GM18508 (cell line): ENCODE data around the gene ZNF205.

ENCODE experiments used
- ATAC-seq: cut with Tn5 transposase; IDR thresholded peaks from one replicate; pipeline ENCODE4 v1.9.1; 2021; ENCODE audit warnings: moderate number of reproducible peaks; ENCODE audit not compliant: insufficient read depth, unreplicated experiment

ZNF205 gene

DNA sequence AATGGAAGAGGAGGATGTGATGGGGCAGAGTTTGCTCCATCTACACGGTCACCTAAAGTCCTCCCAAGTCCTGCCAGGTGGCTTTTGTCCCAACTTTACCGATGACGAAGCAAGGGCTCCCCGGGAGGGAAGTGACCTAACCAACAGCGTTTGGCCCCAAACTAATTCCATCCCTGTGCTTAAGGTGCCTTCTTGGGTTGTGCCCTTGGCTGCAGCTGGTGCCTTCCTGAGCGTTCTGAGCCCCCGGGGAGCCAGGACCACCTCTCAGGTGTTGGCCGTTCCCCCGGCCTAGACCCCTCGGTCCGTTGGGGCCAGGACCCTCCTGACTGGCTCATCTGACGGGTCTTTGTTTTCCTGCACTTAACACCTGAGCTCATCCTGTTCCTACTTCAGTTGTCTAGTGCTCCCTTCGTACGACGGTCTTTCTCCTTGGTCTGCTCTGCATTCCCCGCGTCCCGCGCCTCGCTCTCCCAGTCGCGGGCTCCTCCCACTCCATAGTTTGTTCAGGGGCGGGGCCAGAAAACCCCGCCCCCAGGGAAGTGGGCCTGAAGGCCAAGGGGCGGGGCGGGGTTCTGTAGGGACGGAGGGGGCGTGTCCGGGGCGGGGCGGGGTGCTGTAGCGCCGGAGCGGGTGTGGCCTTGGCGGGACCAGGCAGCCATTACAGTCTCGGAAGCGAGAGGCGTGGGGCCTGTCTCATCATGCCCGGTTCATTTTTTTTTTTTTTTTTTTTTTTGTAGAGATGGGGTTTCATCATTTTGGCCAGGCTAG, 12.5 kb upstream of the ZNF205 start:
- no peak for ATAC-seq

DNA sequence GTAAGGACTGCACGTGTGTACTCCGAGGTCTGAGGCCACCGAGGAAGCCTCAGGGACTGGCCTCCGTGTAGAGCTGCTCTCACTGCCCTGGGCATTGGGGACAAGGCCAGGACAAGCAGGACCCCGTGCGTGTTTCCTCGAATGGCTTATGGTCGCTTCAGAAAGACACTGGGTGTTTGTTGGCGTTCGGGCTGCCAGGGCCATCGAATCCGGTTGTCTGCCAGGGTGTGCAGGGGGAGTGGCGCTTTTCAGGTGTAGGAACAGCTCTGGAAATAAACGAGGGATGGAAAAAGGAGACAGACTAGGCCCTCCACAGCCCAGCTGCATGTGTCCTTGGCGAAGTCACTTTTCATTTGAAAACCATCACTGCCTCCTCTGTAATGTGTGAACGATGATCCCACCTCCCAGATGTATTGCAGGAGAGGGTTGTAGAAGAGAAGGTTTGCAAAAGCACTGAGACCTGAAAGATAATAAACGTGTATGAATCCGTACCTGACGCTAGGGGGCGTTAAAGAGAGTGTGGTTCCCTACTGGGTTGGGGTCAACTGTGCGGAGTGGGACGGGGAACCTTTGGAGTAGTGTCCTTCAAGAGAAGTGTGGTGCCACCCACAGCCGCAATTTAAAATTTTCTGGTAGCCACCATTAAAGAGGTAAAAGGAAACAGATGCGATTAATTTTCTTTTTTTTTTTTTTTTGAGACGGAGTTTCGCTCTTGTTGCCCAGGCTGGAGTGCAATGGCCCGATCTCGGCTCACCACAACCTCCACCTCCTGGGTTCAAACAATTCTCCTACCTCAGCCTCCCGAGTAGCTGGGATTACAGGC, 11.2 kb upstream of the ZNF205 start:
- no peak for ATAC-seq

GRCh38 chr16:3101841-3102470, 10.4 kb upstream of the ZNF205 start:
- ATAC-seq: no peak

GRCh38 chr16:3106205-3106928, 6.0 kb upstream of the ZNF205 start:
- ATAC-seq: no peak

- no peak for ATAC-seq
These were observed 642 bp downstream of the ZNF205 start for GRCh38 chr16:3112881-3113574.

GRCh38 chr16:3113765-3114479, 1.5 kb downstream of the ZNF205 start:
- no peak for ATAC-seq

GRCh38 chr16:3115003-3115402, 2.6 kb downstream of the ZNF205 start:
- no peak for ATAC-seq

GRCh38 chr16:3115561-3115960, 3.2 kb downstream of the ZNF205 start:
- ATAC-seq: no peak

DNA sequence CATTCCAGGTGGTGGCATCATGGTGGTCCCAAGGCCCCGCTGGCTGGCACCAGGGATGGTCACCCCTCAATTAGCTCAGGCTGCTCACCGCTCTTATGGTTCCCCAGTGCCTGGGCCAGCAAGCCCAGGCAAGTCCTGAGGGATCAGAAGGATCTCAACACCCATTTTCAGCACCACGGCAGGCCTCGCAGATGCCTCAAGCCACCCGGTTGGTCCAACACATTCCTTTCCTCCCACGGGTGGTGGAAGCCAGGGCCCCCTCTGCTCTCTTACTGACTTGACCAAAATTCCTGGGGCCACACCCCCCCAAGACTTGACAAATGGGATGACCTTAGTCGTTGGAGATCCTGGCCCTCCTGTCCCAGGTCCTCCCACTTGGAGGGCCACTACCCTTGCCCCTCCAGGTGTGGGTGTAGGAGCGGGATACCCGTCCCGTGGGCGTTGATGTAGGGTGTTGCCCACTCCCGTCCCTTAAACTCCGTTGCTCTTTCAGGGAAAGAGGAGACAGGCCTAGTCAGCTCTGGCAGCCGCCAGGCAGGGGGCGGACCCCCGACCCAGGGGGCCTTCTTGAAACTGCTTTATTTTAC, 5.9 kb downstream of the ZNF205 start:
- no peak for ATAC-seq

- ATAC-seq: no peak
These were observed 6.5 kb downstream of the ZNF205 start for GRCh38 chr16:3118846-3119245.

GRCh38 chr16:3119286-3119685, 6.9 kb downstream of the ZNF205 start:
- ATAC-seq: no peak

- ATAC-seq: no peak
These were observed 7.5 kb downstream of the ZNF205 start for GRCh38 chr16:3119701-3120408.

- ATAC-seq: no peak
These were observed 8.0 kb downstream of the ZNF205 start for GRCh38 chr16:3120435-3120834.

- ATAC-seq: no peak
These were observed 9.6 kb downstream of the ZNF205 start for GRCh38 chr16:3121851-3122467.

GRCh38 chr16:3122926-3123570, 10.7 kb downstream of the ZNF205 start:
- ATAC-seq: no peak

- peak; percentile 52 for ATAC-seq
These were observed 11.8 kb downstream of the ZNF205 start for GRCh38 chr16:3123986-3124886.
